GM23338 (cell line): Measurements from ENCODE around the gene ACTL6A. TPM values are rescaled to one million over a fixed set of nuclear protein-coding genes. Genes with fewer than 3 reads are reported as not detected.

ENCODE experiments used
- ATAC-seq: fragments of 200-7000 bp; cut with Tn5 transposase; 3 replicates; pipeline ENCODE4 v1.9.1; 2020
- DNase-seq: peaks from one replicate; pipeline ENCODE4 v3.0.0-alpha.2; 2015; ENCODE audit warnings: low spot score
- H2AFZ ChIP-seq: fragments of 200-600 bp; sonication (generic); 2 replicates; pipeline ENCODE4 v1.8.0; 2016; ENCODE audit warnings: antibody characterized with exemption, mild to moderate bottlenecking, moderate library complexity
- H3F3A ChIP-seq: fragments of 200-600 bp; sonication (generic); replicated peaks from 2 replicates; pipeline ENCODE4 v1.8.0; 2017; ENCODE audit warnings: antibody characterized with exemption, mixed run types, low read depth
- H3K27ac ChIP-seq: fragments of 200-600 bp; sonication (generic); 2 replicates; pipeline ENCODE4 v1.6.1; 2016; ENCODE audit warnings: low read depth
- H3K27me3 ChIP-seq: fragments of 200-600 bp; sonication (generic); 2 replicates; pipeline ENCODE4 v1.8.0; 2016; ENCODE audit warnings: mild to moderate bottlenecking, mixed run types, moderate library complexity; ENCODE audit not compliant: insufficient read depth
- H3K36me3 ChIP-seq: fragments of 200-600 bp; sonication (generic); 2 replicates; pipeline ENCODE4 v1.8.0; 2016; ENCODE audit warnings: mild to moderate bottlenecking; ENCODE audit not compliant: insufficient read depth
- H3K4me1 ChIP-seq: fragments of 200-600 bp; sonication (generic); 2 replicates; pipeline ENCODE4 v1.8.0; 2016; ENCODE audit warnings: mild to moderate bottlenecking, moderate library complexity; ENCODE audit not compliant: insufficient read depth
- H3K4me2 ChIP-seq: fragments of 200-600 bp; sonication (generic); 2 replicates; pipeline ENCODE4 v1.7.1; 2017; ENCODE audit warnings: mixed run types
- H3K4me3 ChIP-seq: fragments of 200-600 bp; sonication (generic); 2 replicates; pipeline ENCODE4 v1.6.1; 2016; ENCODE audit warnings: mixed run types
- H3K79me2 ChIP-seq: fragments of 200-600 bp; sonication (generic); replicated peaks from 2 replicates; pipeline ENCODE4 v1.8.0; 2017; ENCODE audit warnings: mild to moderate bottlenecking; ENCODE audit not compliant: insufficient read depth
- H3K9me2 ChIP-seq: fragments of 200-600 bp; sonication (generic); 2 replicates; pipeline ENCODE4 v1.8.0; 2017; ENCODE audit not compliant: insufficient read depth
- H4K20me1 ChIP-seq: fragments of 200-600 bp; sonication (generic); replicated peaks from 2 replicates; pipeline ENCODE4 v1.8.0; 2017; ENCODE audit warnings: mild to moderate bottlenecking; ENCODE audit not compliant: insufficient read depth
- H3K27ac Mint-ChIP-seq: 2 replicates; pipeline ENCODE4 v1.8.0; 2020; ENCODE audit warnings: inconsistent platforms, mild to moderate bottlenecking, moderate library complexity, mixed read lengths
- H3K27me3 Mint-ChIP-seq: 3 replicates; pipeline ENCODE4 v1.8.0; 2022; ENCODE audit warnings: low read depth, mild to moderate bottlenecking, moderate library complexity, mixed read lengths, inconsistent platforms; ENCODE audit not compliant: insufficient read depth, poor library complexity
- H3K36me3 Mint-ChIP-seq: 3 replicates; pipeline ENCODE4 v1.8.0; 2021; ENCODE audit warnings: low read depth, mild to moderate bottlenecking, inconsistent platforms, moderate library complexity, mixed read lengths
- H3K4me1 Mint-ChIP-seq: 3 replicates; pipeline ENCODE4 v1.8.0; 2020; ENCODE audit warnings: mild to moderate bottlenecking, inconsistent platforms, mixed read lengths
- H3K4me3 Mint-ChIP-seq: 3 replicates; pipeline ENCODE4 v1.8.0; 2021; ENCODE audit warnings: moderate library complexity, mild to moderate bottlenecking, inconsistent platforms, mixed read lengths
- H3K9me3 Mint-ChIP-seq: 3 replicates; pipeline ENCODE4 v1.8.0; 2020; ENCODE audit warnings: moderate library complexity, mild to moderate bottlenecking, inconsistent platforms, mixed read lengths
- CREB1 ChIP-seq: fragments of 250-450 bp; sonication (Bioruptor Pico); IDR thresholded peaks from 2 replicates; pipeline ENCODE4 v1.5.0; 2020; ENCODE audit warnings: low read depth, mild to moderate bottlenecking, moderate library complexity
- CTCF ChIP-seq, 2 experiments: fragments of 200-600 bp in 1 of 2; sonication (generic) in 1 of 2; conservative IDR thresholded peaks; 2 replicates each; pipeline versions ENCODE4 v1.5.1 to v1.6.1; 2016 to 2017; ENCODE audit warnings: antibody characterized with exemption in 2 of 2, low read depth in 2 of 2, mild to moderate bottlenecking in 2 of 2, moderate library complexity in 1 of 2
- ETS1 ChIP-seq: IDR thresholded peaks from 2 replicates; pipeline ENCODE4 v1.6.1; 2016; ENCODE audit warnings: antibody characterized with exemption
- EZH2 ChIP-seq: fragments of 200-600 bp; sonication (generic); IDR thresholded peaks from one replicate; pipeline ENCODE4 v1.8.0; 2017; ENCODE audit warnings: antibody characterized with exemption, mild to moderate bottlenecking, low read depth; ENCODE audit not compliant: unreplicated experiment
- EZH2phosphoT487 ChIP-seq: fragments of 200-600 bp; sonication (generic); IDR thresholded peaks from one replicate; pipeline ENCODE4 v1.8.1; 2018; ENCODE audit warnings: antibody characterized with exemption; ENCODE audit not compliant: unreplicated experiment
- JUNB ChIP-seq: IDR thresholded peaks from one replicate; pipeline ENCODE4 v1.6.1; 2016; ENCODE audit warnings: antibody characterized with exemption; ENCODE audit not compliant: unreplicated experiment
- NANOG ChIP-seq: IDR thresholded peaks from 2 replicates; pipeline ENCODE4 v1.6.1; 2016; ENCODE audit warnings: antibody characterized with exemption, borderline replicate concordance
- POLR2AphosphoS5 ChIP-seq: IDR thresholded peaks from 2 replicates; pipeline ENCODE4 v1.6.1; 2016; ENCODE audit warnings: antibody characterized with exemption, low read depth
- REST ChIP-seq: IDR thresholded peaks from one replicate; pipeline ENCODE4 v1.6.1; 2018; ENCODE audit warnings: antibody characterized with exemption; ENCODE audit not compliant: unreplicated experiment
- STAT1 ChIP-seq: IDR thresholded peaks from one replicate; pipeline ENCODE4 v1.6.1; 2016; ENCODE audit warnings: antibody characterized with exemption; ENCODE audit not compliant: unreplicated experiment
- ZNF114 ChIP-seq: fragments of 250-450 bp; sonication (Bioruptor Pico); IDR thresholded peaks from 2 replicates; pipeline ENCODE4 v1.5.0; 2020; ENCODE audit warnings: mild to moderate bottlenecking, moderate library complexity
- ZNF331 ChIP-seq: fragments of 250-450 bp; sonication (Bioruptor Pico); IDR thresholded peaks from 2 replicates; pipeline ENCODE4 v1.5.0; 2020; ENCODE audit warnings: low read depth, mild to moderate bottlenecking, moderate library complexity
- ZNF462 ChIP-seq: fragments of 250-450 bp; sonication (Bioruptor Pico); IDR thresholded peaks from 2 replicates; pipeline ENCODE4 v1.5.0; 2020; ENCODE audit warnings: mild to moderate bottlenecking, moderate library complexity
- polyA plus RNA-seq: library from polyadenylated mRNA; unstranded; fragments of >200 nt; fragmentation: Nextera tagmentation; extraction: Ambion mirVana; gene quantifications from 2 replicates; pipeline ENCODE4 v1.2.1, GENCODE V29; 2016
- total RNA-seq: library from RNA; depleted of rRNA; stranded (reverse); fragments of >200 nt; shearing (Covaris generic); gene quantifications from 2 replicates; pipeline ENCODE4 v1.2.3, GENCODE V29; 2014

The ACTL6A gene
- total and polyA plus RNA-seq, 2 experiments from 2014 or later, result 117 to 125 TPM

GRCh38 chr3:179606534-179607085 lies 43.9 kb downstream of the ACTL6A start:
- H3K4me3 Mint-ChIP-seq, result peak overlapping the region; percentile 26; the same call in 1 of the 3 replicates
- H3K27ac Mint-ChIP-seq, result no peak overlapping the region

More at GRCh38 chr3:179606534-179607085, 43.9 kb downstream of the ACTL6A start:
- Histone ChIP-seq H3K4me3 (no peak overlapping the region), H3F3A (no peaks in the 10 kb centered on the region), H3K27me3 (no peaks in the 10 kb centered on the region), H3K9me2 (no peaks in the 10 kb centered on the region), H3K4me1 (peaks cover 5% of the 10 kb centered on the region; the same call in 1 of the 2 replicates), H4K20me1 (peaks cover 4% of the 10 kb centered on the region; the same call in 1 of the 2 replicates), H3K79me2 (peaks cover 69% of the 10 kb centered on the region), H3K27ac (no peak overlapping the region), H3K36me3 (peaks cover 3% of the 10 kb centered on the region; the same call in 1 of the 2 replicates), H3K4me2 (no peak overlapping the region), H2AFZ (no peak overlapping the region)
- no peak for ATAC-seq
- Mint-ChIP-seq H3K36me3 (peaks cover 8% of the 10 kb centered on the region; the same call in 2 of the 3 replicates), H3K27me3 (peaks cover 6% of the 10 kb centered on the region), H3K4me1 (peaks cover 2% of the 10 kb centered on the region), H3K9me3 (no peaks in the 10 kb centered on the region; the same call in 1 of the 3 replicates)
- DNase-seq, result no peak
- TF ChIP-seq JUNB (no peak), EZH2phosphoT487 (no peak), STAT1 (no peak), ZNF114 (CRISPR knock-in tag) (no peak), EZH2 (no peak), NANOG (no peak), ZNF462 (no peak), POLR2AphosphoS5 (no peak), REST (no peak), CTCF (conservative IDR thresholded peaks at IDR 0.05; ENCODE audit: low read depth in 2 of 2) (no peak), ZNF331 (no peak), ETS1 (no peak), CREB1 (CRISPR knock-in tag) (no peak)
